Gastrocnemius medialis (tissue), 4 donors: ENCODE data around the gene MRTFA.

Experiments used
- POLR2A ChIP-seq, 2 donors: fragments of 450-650 bp; IDR thresholded peaks; one replicate each; pipeline ENCODE4 v1.6.1; 2017; ENCODE audit warnings: antibody characterized with exemption in 2 of 2, mild to moderate bottlenecking in 2 of 2, moderate library complexity in 2 of 2
- TF ChIP-seq, protein P1 (sequence below), 5 experiments: fragments of 450-650 bp in 3 of 5; fragments of 200-600 bp in 2 of 5; sonication (generic) in 2 of 5; IDR thresholded peaks in 4 of 5; conservative IDR thresholded peaks in 1 of 5; 1 replicate in 4 of 5; 2 replicates in 1 of 5; pipeline ENCODE4 v1.5.1; 2016 to 2019; ENCODE audit warnings: antibody characterized with exemption in 5 of 5, mild to moderate bottlenecking in 3 of 5, moderate library complexity in 3 of 5

DNA sequence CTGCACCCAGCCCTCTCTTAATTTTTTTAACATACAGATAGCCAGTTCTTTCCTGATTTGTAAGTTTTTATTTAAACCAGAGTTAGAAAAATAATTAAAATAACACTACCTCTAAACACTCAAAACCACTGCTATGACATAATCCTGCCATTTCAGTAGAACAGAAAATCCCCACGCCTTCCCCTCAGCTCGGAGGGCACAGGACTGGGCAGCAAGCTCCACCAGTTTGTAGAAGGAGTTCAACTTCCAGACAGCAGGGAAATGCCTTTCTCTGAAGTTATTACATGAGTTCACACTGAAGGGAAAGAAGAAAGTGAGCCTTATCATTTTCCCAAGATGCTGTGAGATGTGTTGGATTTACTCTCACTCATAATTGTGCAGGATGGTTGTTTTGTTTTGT lies 114.4 kb downstream of the MRTFA start:
- TF ChIP-seq, protein P1, sequence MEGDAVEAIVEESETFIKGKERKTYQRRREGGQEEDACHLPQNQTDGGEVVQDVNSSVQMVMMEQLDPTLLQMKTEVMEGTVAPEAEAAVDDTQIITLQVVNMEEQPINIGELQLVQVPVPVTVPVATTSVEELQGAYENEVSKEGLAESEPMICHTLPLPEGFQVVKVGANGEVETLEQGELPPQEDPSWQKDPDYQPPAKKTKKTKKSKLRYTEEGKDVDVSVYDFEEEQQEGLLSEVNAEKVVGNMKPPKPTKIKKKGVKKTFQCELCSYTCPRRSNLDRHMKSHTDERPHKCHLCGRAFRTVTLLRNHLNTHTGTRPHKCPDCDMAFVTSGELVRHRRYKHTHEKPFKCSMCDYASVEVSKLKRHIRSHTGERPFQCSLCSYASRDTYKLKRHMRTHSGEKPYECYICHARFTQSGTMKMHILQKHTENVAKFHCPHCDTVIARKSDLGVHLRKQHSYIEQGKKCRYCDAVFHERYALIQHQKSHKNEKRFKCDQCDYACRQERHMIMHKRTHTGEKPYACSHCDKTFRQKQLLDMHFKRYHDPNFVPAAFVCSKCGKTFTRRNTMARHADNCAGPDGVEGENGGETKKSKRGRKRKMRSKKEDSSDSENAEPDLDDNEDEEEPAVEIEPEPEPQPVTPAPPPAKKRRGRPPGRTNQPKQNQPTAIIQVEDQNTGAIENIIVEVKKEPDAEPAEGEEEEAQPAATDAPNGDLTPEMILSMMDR (IDR thresholded peaks at IDR 0.05 in 4 of 5, conservative IDR thresholded peaks at IDR 0.05 in 1 of 5) = no peak
- TF ChIP-seq POLR2A (IDR thresholded peaks at IDR 0.05) = no peak
